ENCODE results near the gene CITED4. TPM values are rescaled to one million over a fixed set of nuclear protein-coding genes. Genes with fewer than 3 reads are reported as not detected.

CITED4 gene
- total RNA-seq, 1 experiment from 2014 or later = 7.8 TPM

- H3K9me3 ChIP-seq (ENCODE audit: control insufficient read depth in 1 of 2, insufficient read depth in 1 of 2, low read depth in 1 of 2, low read length in 2 of 2) = peaks cover 0 to 4% of the 10 kb centered on the region in 2 experiments; a peak in 1 of 4 replicates
- ChIA-PET CTCF (no interaction called here), POLR2A (no interaction called here), RAD21 (ENCODE audit: low non-redundant PET in 1 of 2, low total read pairs in 2 of 2, uncharacterized antibody in 2 of 2, unreplicated experiment in 2 of 2) (no interaction called here)
- H3K36me3 ChIP-seq (ENCODE audit: control insufficient read depth in 1 of 2, insufficient read depth in 2 of 2, low read length in 2 of 2) = 0 out of 4 replicates have a peak, but pooled peaks cover 0 to 5% of the 10 kb centered on the region in 2 experiments
- TF ChIP-seq SP1 (IDR thresholded peaks at IDR 0.05; ENCODE audit: low read depth) = no peak
- TF ChIP-seq CEBPB (IDR thresholded peaks at IDR 0.05; ENCODE audit: low read depth) = no peak
- TF ChIP-seq SRF (IDR thresholded peaks at IDR 0.05; ENCODE audit: low read depth) = no peak
- no peak for TF ChIP-seq EZH2phosphoT487 (IDR thresholded peaks at IDR 0.05; ENCODE audit: borderline replicate concordance)
- TF ChIP-seq MAX (IDR thresholded peaks at IDR 0.05) = no peak
- TF ChIP-seq ATF3 (IDR thresholded peaks at IDR 0.05) = no peak
- no peak for TF ChIP-seq FOSL1 (IDR thresholded peaks at IDR 0.05; ENCODE audit: low read depth)
- no peak for TF ChIP-seq EZH2 (IDR thresholded peaks at IDR 0.05)
- no peak for TF ChIP-seq JUND (IDR thresholded peaks at IDR 0.05)
- TF ChIP-seq CTCF (IDR thresholded peaks at IDR 0.05 in 2 of 3, conservative IDR thresholded peaks at IDR 0.05 in 1 of 3; ENCODE audit: borderline replicate concordance in 1 of 3, insufficient read depth in 1 of 3, low read depth in 2 of 3, low read length in 2 of 3) = no peak
- TF ChIP-seq TCF7L2 (IDR thresholded peaks at IDR 0.05; ENCODE audit: borderline replicate concordance, extremely low read depth, insufficient read depth, insufficient read length) = no peak
- no peak for TF ChIP-seq ZBTB33 (IDR thresholded peaks at IDR 0.05; ENCODE audit: extremely low read depth, insufficient replicate concordance, low read length)
- TF ChIP-seq RAD21 (IDR thresholded peaks at IDR 0.05; ENCODE audit: low read depth) = no peak
- TF ChIP-seq ZNF274 (IDR thresholded peaks at IDR 0.05; ENCODE audit: low read depth, low read length) = no peak
- no peak for TF ChIP-seq ELF1 (IDR thresholded peaks at IDR 0.05; ENCODE audit: borderline replicate concordance, low read depth)
- TF ChIP-seq SIN3A (IDR thresholded peaks at IDR 0.05; ENCODE audit: low read depth) = no peak
- TF ChIP-seq POLR2AphosphoS5 (IDR thresholded peaks at IDR 0.05; ENCODE audit: low read depth, low read length) = no peak
- TF ChIP-seq ZFX (IDR thresholded peaks at IDR 0.05) = no peak
- no peak for TF ChIP-seq REST (IDR thresholded peaks at IDR 0.05; ENCODE audit: low read depth)
- no peak for TF ChIP-seq POLR2A (IDR thresholded peaks at IDR 0.05; ENCODE audit: borderline replicate concordance, extremely low read depth, insufficient read depth, insufficient read length)
- no peak overlapping the region for H3K27ac ChIP-seq (ENCODE audit: low read depth, low read length)
- H3K4me3 ChIP-seq (replicated peaks in 1 of 2; ENCODE audit: low read depth in 1 of 2, low read length in 2 of 2) = no peak overlapping the region
- no peaks in the 10 kb centered on the region for H4K20me1 ChIP-seq (ENCODE audit: insufficient read depth)
- H3K9me2 ChIP-seq (ENCODE audit: insufficient read depth) = no peaks in the 10 kb centered on the region
- intact Hi-C loops (cut with micrococcal nuclease) = no loop called here
- H2AFZ ChIP-seq (ENCODE audit: low read depth, low read length, poor library complexity, severe bottlenecking) = no peak overlapping the region
- no peaks in the 10 kb centered on the region for H3K79me2 ChIP-seq (ENCODE audit: insufficient read depth, low read length)
- H3K9ac ChIP-seq (ENCODE audit: low read length) = no peak overlapping the region
- H3K4me1 ChIP-seq (ENCODE audit: control insufficient read depth in 1 of 2, insufficient read depth in 2 of 2, low read length in 2 of 2) = peaks cover 7 to 43% of the 10 kb centered on the region in 2 experiments
- BruUV-seq (replicated peaks) = no TSS peak
- no peaks in the 10 kb centered on the region for H3K27me3 ChIP-seq (ENCODE audit: insufficient read depth, low read length)
- H3K4me2 ChIP-seq (ENCODE audit: low read length) = no peak overlapping the region
- ATAC-seq (no peak), DNase-seq (ENCODE audit: low read depth, low spot score) (no peak)
Measured at GRCh38 chr1:40870135-40870728, 8.1 kb upstream of the CITED4 start.

All from HCT116 (cell line).